Measurements from ENCODE around the gene CLDN5. TPM values are rescaled to one million over a fixed set of nuclear protein-coding genes. Genes with fewer than 3 reads are reported as not detected.
"Not testable (repeated sequence)": the region's sequence is repeated elsewhere in the genome, so short reads cannot be mapped to it uniquely, and the experiment has no call there.

Gene CLDN5
- polyA plus RNA-seq, 10 donors, result 24.7 to 68.9 (median 44.7) TPM

DNA sequence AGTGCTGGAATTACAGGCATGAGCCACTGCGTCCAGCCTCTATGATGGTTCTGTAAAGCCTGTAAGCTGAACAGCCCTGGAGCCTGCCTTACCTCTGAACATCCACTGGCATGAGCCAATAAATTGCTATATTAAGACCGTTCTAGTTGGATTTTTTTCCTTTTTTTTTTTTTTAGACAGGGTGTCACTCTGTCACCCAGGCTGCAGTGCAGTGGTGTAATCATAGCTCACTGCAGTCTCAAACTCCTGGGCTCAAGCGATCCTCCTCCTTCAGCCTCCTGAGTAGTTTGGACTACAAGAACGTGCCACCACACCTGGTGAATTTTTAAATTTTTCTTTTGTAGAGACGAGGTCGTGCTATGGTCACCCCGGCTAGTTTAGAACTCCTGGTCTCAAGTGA, 26.2 kb upstream of the CLDN5 start:
- no peak for DNase-seq

DNA sequence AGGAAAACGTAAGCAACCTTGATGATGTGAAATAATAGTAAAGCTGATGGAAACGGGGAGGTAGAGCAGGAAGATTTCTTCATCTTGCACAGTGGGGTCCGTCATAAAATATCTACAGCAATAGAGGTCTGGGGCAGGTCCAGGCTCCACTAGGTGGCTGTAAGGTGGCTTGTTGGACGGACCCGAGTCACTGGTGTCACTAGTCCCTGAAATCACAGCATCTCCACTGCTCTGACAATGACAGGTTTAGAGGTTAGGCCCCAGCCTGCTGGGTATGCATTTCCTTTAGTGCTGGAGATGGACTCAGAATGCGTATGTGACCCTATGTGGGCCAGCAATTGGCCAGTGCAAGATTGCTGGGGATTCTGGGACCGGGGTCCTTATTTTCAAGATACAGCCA, 25.2 kb upstream of the CLDN5 start:
- DNase-seq, result no peak

DNA sequence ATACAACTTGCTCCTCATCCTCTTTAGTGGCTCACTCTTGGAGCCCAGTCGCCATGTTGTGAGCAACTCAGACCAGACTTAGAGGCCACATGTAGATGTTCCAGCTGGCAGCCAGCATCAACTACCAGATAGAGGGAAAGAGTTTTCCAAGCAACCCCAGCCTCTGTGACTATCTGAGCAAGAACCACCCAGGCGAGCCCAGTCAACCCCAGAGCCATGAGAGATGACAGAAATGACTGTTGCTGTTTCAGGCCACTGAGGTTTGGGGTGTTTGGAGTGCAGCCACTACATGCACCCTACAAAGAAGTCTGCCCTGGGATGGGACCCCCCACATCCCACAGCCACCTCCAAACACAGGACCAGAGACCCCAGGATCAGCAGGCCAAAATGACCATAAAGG, 24.8 kb upstream of the CLDN5 start:
- no peak for DNase-seq

DNA sequence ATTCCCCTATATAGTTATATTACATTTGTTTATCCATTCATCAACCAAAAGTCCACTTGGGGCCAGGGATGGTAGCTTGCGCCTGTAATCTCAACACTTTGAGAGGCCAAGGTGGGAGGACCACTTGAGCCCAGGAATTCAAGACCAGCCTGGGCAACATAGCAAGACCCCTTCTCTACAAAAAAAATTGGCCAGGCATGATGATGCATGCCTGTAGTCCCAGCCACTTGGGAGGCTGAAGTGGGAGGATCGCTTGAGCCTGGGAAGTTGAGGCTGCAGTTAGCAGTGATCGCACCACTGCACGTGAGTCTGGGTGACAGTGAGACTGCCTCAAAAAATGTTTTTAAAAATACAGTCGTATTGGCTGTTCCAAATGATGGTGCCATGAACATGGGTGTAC, 24.2 kb upstream of the CLDN5 start:
- DNase-seq, result not testable (repeated sequence)

DNA sequence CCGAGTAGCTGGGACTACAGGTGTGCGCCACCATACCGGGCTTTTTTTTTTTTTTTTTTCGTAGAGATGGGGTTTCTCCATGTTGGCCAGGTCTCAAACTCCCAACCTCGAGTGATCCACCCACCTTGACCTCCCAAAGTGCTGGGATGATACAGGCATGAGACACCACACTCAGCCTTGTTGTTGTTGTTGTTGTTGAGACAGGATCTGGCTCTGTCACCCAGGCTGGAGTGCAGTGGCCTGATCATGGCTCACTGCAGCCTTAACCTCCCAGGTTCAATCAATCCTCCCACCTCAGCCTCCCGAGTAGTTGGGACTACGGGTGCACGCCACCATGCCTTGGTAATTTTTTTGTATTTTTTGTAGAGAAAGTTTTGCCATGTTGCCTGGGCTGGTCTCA, 23.4 kb upstream of the CLDN5 start:
- no peak for DNase-seq

DNA sequence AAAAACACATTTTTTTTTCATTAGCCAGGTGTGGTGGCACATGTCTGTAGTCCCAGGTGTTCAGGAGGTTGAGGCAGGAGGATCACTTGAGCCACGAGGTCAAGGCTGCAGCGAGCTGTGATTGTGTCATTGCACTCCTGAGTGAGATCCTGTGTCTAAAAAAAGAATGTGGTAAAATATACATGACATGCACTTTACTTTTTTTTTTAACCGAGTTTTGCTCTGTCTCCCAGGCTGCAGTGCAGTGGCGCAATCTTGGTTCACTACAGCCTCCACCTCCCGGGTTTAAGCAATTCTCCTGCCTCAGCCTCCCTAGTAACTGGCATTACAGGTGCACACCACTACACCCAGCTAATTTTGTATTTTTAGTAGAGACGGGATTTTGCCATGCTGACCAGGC, 22.5 kb upstream of the CLDN5 start:
- DNase-seq, result no peak

DNA sequence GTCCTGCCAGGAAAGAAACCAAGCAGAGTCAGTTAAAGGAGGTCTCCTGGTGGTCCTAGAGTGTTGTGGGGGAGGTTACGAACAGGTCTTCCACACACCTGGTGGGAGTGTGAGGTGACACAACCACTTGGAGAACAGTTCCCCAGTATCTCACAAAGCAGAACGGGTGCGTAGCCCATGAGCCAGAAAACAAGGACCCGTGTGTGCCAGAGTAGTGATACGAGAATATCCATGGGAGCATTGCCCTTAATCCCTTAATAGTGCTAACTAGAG, 21.7 kb upstream of the CLDN5 start:
- DNase-seq, result no peak

DNA sequence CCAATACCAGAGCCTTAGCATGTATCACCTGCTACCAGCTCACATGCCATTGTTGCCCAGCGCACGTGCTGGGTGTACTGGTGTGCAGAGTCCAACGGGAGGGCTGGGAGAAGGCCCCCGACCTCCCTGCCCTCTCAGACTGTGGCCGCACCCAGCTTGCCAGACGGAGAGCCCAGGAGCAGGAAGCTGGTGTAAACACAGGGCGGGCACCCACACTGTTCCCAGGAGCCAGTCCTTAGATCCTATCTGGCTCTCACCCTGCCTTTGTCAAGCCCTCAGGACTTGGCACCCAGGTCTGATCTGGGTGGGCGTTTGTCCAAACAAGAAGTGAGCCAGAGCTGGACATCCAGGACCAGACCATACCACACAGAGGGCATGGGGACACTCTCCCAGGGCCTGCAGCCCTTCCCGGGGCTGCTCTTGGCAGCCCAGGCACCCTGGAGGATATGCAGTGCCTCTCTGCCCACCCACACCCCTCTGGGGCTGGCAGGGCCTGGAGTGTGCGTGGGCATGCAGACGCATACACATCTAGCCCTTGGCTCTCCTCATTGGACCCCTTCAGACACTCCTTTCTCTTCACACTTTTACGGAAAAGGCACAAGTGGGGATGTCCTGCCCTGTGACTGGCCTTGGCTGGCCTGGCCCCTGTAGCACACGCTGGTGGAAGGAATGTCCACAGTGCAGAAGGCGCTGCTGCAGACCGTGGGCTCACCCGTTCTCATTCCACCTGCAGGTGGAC, 19.9 kb upstream of the CLDN5 start:
- DNase-seq, result no peak

DNA sequence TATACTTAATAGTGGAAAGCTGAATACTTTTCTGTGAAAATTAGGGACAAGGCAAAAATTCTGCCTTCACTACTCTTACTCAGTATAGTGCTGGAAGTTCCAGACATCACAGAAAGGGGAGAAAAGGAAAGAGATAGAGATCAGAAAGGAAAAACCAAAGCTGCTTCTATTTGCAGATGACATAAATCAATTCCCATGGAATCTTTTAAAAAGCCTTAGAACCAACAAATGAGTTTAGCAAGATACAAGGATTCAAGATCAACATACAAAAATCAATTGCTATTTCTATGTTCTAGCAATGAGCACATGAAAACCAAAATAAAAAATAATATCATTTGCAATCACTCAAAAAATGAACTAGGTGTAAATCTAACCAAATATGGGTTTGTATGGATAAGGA, 16.2 kb upstream of the CLDN5 start:
- DNase-seq, result no peak

DNA sequence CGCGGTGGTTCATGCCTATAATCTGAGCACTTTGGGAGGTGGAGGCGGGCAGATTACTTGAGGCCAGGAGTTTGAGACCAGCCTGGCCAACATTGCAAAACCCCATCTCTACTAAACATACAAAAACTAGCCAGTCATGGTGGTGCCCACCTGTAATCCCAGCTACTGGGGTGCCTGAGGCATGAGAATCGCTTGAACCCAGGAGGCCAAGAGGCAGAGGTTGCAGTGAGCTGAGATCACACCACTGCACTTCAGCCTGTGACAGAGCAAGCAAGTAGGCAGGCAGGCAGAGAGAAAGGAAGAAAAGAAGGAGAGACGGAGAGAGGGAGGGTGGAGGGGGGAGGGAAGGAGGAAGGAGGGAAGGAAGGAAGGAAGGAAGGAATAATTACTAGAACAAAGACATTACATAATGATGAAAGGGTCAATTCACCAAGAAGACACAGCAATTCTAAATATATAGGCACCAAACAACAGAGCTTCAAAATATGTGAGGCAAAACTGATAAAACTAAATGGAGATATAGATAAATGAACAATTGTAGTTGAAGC, 13.8 kb upstream of the CLDN5 start:
- no peak for DNase-seq

DNA sequence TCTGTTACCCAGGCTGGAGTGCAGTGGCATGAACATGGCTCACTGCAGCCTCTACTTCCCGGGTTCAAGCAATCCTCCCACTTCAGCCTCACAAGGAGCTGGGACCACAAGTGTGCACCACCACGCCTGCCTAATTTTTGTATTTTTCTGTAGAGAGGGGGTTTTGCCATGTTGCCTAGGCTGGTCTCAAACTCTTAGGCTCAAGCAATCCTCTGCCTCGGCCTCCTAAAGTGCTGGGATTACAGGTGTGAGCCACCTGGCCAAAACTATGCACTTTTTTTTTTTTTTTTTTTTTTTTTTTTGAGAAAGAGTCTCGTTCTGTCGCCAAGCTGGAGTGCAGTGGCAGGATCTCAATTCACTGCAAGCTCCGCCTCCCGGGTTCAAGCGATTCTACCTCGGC, 12.4 kb upstream of the CLDN5 start:
- DNase-seq, result no peak

DNA sequence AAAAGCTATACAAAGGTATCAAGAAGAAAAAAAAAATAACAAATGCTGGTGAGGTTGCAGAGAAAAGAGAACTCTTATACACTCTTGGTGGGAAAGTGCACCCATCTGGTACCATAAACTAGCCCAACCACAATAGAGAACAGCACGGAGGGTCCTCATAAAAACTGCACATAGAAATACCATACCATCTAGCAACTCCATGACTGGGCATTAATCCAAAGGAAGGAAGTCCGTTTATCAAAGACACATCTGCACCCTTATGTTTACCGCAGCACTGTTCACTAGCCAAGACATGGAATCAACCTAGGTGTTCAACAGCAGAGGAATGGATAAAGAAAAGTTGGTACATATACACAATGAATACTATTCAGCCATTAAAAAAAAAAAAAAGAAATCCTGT, 10.8 kb upstream of the CLDN5 start:
- no peak for DNase-seq

DNA sequence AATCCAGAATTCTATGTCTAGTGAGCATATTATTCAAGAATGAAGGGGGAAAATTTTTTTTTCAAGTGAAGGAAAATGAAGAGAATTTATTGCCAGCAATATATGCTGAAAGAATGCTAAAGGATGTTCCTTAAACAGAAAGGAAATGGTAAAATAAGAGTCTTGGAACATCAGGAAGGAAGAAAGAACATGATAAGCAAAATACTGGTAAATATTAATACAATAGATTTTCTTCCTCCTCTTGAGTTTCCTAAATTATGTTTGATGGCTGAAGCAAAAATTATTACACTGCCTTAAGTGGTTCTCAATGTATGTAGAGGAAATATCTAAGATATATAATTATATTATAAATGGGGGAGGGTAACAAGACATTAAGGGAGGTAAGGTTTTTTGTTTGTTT, 9.6 kb upstream of the CLDN5 start:
- DNase-seq, result no peak

DNA sequence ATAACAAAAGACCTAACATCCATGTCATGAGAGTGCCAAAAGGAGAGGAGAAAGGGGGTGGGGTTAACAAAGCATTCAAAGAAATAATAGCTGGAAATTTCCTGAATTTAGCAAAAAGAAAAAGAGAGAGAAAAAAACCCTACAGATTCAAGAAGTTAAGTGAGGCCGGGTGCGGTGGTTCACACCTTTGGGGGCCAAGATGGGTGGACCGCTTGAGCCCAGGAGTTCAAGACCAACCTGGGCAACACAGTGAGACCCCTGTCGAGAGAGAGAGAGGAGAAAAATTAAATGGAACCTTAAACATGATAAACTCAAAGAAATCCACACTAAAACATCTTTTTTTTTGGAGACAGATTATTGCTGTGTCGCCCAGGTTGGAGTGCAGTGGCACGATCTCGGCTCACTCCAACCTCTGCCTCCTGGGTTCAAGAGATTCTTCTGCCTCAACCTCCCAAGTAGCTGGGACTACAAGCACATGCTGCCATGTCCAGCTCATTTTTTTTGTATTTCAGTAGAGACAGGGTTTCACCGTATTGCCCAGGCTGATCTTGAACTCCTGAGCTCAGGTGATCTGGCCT, 8.9 kb upstream of the CLDN5 start:
- no peak for DNase-seq

DNA sequence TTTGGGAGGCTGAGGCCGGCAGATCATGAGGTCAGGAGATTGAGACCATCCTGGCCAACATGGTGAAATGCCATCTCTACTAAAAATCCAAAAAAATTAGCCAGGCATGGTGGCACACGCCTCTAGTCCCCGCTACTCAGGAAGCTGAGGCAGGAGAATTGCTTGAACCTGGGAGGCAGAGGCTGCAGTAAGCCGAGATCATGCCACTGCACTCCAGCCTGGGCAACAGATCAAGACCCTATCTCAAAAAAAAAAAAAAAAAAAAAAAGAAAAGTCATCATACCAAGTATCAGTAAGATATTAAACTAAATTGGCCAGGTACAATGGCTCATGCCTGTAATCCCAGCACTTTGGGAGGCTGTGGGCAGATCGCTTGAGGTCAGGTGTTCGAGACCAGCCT, 7.1 kb upstream of the CLDN5 start:
- not testable (repeated sequence) for DNase-seq

DNA sequence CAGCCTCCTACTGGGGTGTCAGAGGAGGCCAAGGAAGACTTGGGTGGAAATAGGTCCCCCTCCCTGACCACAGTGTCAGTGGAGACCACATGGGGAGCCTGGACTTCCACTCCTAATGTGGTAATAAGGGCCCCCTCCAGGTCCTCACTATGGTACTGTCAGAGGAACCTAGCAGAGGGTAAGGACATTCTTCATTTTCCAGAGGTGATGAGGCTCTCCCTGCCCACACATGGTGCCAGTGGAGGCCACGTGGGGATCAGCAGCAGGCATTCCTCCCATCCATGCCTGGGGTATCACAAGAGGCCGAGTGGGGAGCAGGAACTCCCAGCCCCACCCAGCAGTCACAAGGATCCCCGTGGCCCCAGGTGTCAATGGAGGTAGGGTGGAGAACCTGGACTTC, 6.5 kb upstream of the CLDN5 start:
- no peak for DNase-seq

DNA sequence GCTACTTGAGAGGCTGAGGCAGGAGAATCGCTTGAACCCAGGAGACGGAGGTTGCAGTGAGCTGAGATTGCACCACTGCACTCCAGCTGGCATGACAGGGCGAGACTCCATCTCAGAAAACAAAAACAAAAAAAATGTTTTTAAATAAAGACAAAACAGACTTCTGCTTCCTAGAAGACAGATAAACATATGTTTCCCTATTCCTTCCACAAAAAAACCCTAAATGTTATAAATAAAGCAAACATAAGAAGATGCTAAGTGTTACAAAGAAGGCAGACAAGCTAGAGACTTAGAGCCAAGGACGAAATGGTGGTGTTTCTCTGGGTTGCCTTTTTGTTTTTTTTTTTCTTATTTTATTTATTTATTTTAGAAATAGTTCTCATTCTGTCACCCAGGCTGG, 5.6 kb upstream of the CLDN5 start:
- no peak for DNase-seq

DNA sequence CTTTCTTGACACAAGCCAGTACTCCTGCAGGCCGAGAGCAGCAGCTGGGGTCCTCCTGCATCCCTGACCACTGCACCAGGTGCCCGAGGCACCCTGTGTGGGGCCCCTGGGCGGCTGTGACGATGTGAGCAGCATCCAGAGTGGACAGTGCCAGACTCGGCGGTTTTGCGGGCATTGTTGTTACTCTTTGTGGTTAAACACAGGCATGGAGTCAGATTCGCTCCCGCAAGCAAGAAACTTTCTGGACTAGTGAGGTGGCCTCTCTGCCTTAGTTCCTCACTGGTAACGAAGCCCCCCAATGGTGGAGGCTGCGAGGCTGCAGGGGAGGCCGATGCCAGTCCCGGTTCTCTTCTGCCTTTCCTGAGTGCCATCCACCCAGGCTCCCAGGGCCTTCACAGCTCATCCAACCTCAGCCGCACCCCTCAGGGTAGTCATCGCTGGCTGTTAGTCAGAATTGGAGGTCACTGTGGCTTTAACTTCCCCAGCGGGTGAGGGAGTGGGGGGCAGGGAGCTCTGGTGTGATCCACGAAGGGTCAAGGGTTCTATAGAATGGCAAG, 3.7 kb upstream of the CLDN5 start:
- DNase-seq, result no peak

DNA sequence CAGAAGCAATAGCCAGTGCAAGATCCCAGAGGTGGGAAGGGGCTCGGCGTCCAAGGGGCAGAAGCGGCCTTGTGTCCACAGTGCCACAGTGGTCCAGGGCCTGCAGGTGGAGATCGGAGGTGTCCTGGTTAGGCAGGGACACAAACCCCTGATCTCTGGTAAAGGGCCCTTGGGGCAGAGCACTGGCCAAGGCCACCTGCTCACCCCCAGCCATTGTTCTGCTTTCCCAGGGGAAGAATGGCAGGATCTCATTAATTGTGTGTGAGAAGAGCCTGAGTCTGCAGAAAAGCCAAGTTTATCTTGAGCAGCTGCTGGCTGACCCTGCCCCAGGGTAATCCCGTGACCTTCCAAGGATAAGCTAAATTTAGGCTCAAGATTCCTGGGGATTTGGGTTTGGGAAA, 3.1 kb upstream of the CLDN5 start:
- DNase-seq, result no peak

DNA sequence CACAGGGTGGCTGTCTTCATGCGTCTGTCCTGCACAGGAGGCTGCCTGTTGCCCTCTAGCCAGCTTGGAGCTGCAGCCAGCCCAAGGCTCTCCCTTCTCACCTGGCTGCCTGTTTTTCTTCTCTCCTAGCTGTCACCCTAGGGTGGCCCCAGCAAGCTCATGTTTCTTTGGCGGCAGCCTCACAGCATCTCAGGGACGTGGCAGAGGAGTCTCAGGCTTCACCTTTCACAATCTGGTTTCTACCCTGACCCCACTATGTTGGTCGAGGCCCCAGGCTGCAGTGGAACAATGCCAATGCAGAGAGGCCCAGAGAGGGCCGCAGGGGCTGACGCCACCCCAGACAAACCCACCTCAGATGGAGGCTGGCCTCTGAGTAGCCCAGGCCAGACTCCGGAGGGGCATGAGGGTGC, 2.5 kb upstream of the CLDN5 start:
- no peak for DNase-seq

DNA sequence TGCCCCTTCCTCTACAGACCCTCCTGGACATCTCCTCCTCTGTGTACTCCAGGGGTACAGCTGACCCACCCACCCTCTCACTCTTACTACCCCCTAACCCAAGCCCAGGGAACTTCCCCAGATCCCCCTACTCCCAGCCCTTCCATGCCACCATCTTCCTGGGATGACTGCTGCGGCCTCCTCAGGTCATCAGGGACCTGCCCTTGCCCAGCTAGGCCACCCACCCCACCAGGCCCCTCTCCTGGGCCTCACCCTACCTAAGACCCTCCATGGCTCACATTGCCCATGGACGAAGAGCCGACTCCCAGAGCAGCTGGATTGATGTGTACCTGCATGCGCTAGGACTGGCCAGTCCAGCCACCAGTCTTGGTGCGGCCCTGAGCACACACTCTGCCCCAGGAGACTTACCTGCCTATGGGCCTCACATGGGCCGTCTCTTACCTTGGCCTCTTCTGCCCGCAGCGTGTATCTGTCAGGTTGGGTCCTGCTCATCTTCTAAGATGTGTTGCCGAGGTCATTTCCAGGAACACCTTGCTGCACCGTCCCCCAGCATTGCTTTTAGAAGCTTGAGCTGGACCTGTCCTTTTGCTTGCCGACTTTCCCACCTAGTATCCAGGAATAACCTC, 2.0 kb upstream of the CLDN5 start:
- no peak for DNase-seq

DNA sequence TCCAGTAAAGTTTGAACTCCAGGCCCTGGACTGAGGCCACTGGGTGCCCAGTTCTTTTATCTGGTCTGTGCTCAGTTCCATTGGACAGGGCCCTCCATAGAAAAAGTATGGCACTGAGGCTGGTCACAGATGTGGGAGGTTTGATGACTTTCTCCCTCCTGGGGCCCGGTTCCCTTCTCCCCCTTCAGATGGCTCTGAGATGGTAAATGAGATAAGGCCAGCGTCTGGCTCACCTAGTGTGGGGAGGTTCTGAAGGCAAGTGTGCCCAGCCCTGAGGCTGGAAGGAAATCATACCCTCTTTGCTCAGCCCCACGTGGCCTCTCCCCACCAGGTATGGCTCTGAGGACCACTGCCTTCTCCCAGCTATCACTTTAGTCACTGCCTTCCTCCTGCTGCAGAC, 1.5 kb upstream of the CLDN5 start:
- DNase-seq, result no peak

DNA sequence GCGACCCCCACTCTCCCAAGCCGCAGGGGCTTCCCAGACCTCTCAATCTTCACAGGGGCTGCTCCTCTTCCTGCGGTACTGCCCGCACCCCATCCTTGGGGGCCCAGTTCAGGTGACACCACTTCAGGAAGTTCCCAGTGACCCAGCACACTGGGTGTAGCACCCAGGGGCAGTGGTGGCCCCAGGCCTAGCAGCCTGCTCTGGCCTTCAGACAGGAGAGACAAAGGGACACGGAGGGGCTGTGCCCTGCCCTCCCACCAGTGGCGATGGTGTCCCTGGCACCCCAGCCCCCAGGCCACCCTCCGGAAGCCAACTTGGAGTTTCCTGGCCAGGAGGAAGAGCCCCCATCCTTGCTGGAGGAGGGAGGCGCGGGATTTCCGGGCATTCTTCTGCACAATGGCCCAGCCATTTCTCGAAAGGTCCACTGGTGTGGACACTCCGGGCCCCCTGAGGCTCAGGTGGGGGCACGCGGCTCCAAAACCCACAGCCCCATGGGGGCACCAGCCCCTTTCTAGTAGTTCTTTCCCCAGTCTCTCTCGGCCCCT, 978 bp upstream of the CLDN5 start:
- DNase-seq, result no peak
